SK-N-SH (cell line): ENCODE measurements around the gene CLIC5.

Experiments
- CHD2 ChIP-seq: fragments of 150-350 bp; IDR thresholded peaks from 2 replicates; pipeline ENCODE4 v1.6.1; 2018; ENCODE audit warnings: low read length; ENCODE audit not compliant: partially characterized antibody
- FOXJ3 ChIP-seq: sonication (generic); formaldehyde crosslinking; IDR thresholded peaks from 2 replicates; pipeline ENCODE4 v1.5.1; 2020; ENCODE audit warnings: mild to moderate bottlenecking, missing genetic modification reagents
- POLR2AphosphoS5 ChIP-seq: IDR thresholded peaks from 2 replicates; pipeline ENCODE4 v1.6.1; 2012; ENCODE audit warnings: low read depth, low read length
- RAD21 ChIP-seq: IDR thresholded peaks from 2 replicates; pipeline ENCODE4 v1.6.1; 2012; ENCODE audit warnings: mild to moderate bottlenecking, low read length
- SIN3A ChIP-seq: IDR thresholded peaks from 2 replicates; pipeline ENCODE4 v1.6.1; 2012; ENCODE audit warnings: low read depth, mild to moderate bottlenecking, low read length, moderate library complexity, borderline replicate concordance
- TF ChIP-seq, protein P1 (sequence below): IDR thresholded peaks from 2 replicates; pipeline ENCODE4; 2012
- TF ChIP-seq, protein P2 (sequence below): IDR thresholded peaks from 2 replicates; pipeline ENCODE4 v1.4.0; 2012; ENCODE audit warnings: low read depth
- TF ChIP-seq, protein P3 (sequence below): fragments of 200-600 bp; sonication (generic); IDR thresholded peaks from 2 replicates; pipeline ENCODE4 v1.6.1; 2017; ENCODE audit warnings: antibody characterized with exemption, mild to moderate bottlenecking, moderate library complexity

DNA sequence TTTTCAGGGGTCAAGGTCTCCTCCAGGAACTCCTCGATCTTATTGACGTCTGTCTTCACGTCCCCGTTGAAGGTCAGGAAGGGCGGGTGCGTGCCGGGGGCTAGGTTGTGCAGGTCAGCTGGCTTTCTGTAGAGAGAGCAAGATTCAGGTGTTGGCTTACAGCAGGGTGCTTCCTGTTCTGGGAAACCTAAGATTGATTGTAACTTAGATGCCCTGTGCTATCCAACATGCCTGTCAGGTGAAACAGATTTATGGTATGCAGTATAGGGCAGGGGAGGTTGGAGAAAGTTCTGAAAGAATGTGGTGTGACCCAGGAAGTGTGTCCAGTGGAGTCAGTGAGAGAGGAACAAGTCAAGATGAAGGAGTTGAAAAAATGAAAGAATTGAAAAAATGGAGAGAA, 66.4 kb downstream of the CLIC5 start:
- TF ChIP-seq, protein P1, sequence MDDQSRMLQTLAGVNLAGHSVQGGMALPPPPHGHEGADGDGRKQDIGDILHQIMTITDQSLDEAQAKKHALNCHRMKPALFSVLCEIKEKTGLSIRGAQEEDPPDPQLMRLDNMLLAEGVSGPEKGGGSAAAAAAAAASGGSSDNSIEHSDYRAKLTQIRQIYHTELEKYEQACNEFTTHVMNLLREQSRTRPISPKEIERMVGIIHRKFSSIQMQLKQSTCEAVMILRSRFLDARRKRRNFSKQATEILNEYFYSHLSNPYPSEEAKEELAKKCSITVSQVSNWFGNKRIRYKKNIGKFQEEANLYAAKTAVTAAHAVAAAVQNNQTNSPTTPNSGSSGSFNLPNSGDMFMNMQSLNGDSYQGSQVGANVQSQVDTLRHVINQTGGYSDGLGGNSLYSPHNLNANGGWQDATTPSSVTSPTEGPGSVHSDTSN = no peak
- TF ChIP-seq, protein P2, sequence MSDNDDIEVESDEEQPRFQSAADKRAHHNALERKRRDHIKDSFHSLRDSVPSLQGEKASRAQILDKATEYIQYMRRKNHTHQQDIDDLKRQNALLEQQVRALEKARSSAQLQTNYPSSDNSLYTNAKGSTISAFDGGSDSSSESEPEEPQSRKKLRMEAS = no peak
- TF ChIP-seq, protein P3, sequence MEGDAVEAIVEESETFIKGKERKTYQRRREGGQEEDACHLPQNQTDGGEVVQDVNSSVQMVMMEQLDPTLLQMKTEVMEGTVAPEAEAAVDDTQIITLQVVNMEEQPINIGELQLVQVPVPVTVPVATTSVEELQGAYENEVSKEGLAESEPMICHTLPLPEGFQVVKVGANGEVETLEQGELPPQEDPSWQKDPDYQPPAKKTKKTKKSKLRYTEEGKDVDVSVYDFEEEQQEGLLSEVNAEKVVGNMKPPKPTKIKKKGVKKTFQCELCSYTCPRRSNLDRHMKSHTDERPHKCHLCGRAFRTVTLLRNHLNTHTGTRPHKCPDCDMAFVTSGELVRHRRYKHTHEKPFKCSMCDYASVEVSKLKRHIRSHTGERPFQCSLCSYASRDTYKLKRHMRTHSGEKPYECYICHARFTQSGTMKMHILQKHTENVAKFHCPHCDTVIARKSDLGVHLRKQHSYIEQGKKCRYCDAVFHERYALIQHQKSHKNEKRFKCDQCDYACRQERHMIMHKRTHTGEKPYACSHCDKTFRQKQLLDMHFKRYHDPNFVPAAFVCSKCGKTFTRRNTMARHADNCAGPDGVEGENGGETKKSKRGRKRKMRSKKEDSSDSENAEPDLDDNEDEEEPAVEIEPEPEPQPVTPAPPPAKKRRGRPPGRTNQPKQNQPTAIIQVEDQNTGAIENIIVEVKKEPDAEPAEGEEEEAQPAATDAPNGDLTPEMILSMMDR = no peak
- TF ChIP-seq FOXJ3 (CRISPR knock-in tag) = no peak
- TF ChIP-seq RAD21 = no peak
- no peak for TF ChIP-seq POLR2AphosphoS5
- TF ChIP-seq CHD2 = no peak
- no peak for TF ChIP-seq SIN3A
